Kidney glomerular epithelial cell (primary cell): Measurements from ENCODE around the gene SLC25A52.
"Not testable (repeated sequence)": the region's sequence is repeated elsewhere in the genome, so short reads cannot be mapped to it uniquely, and the experiment has no call there.

Experiments used
- DNase-seq: peaks from one replicate; lab custom pipeline; 2025; lab: John Stamatoyannopoulos, UW

SLC25A52 gene

GRCh38 chr18:31760695-31761094 lies at the start of gene SLC25A52:
TSS of gene SLC25A52 (minus strand) at chr18:31760880. CDS start at chr18:31760661, 219 bp downstream.
- DNase-seq = no peak

DNA sequence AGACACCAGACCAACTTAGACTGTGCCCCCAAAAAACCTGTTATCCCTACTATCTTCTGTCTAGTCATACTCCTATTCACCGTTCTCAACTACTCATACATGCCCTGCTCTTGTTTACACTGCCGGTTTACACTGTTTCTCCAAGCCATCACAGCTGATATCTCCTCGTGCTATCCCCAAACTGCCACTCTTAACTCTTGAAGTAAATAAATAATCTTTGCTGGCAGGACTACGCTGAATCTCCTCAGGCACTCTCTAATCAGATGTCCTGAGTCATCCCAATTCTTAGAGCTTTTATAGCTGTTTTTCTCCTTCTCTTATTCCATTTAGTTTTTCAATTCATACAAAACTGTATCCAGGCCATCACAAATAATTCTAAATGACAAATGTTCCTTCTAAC lies 48.4 kb upstream of the SLC25A52 start:
- DNase-seq = not testable (repeated sequence)

DNA sequence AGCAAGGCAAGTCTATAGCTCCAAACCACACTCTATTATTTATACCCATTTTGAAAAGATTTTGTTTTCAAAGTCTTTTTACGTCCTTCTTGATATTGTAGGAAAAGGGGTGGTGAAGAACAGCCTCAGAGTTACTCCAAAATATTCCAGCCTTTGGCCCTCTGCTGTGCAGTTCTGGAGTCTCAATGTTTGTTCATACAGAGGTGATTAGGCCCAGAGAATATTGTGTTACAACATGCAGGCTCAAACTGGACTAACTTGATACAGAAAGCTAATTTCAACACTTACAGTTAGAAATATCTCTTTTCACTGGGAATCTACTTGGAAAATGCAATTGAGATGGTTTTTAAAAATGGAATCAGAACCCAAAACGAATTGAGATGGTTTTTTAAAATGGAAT lies 40.4 kb upstream of the SLC25A52 start:
- DNase-seq = no peak

- DNase-seq = not testable (repeated sequence)
Measured at GRCh38 chr18:31799257-31799656, 38.6 kb upstream of the SLC25A52 start.

DNA sequence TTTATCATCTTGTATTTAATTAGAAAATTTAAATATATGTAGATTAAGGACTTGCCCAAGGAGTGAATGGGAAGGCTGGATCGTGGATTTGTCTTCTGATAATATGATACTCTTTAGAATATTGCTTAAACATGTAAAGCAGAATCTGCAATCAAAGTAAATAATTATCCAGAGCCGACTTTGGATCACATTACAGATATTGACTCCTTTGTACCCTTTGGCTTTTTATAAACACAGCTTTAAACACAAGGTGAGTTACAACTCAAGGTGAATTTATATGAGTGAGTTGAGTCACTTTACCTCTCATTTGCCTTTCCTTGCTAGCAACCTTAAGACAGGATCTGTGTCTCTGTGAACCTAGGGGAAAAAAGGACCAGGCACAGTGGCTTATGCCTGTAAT lies 37.7 kb upstream of the SLC25A52 start:
- no peak for DNase-seq

DNA sequence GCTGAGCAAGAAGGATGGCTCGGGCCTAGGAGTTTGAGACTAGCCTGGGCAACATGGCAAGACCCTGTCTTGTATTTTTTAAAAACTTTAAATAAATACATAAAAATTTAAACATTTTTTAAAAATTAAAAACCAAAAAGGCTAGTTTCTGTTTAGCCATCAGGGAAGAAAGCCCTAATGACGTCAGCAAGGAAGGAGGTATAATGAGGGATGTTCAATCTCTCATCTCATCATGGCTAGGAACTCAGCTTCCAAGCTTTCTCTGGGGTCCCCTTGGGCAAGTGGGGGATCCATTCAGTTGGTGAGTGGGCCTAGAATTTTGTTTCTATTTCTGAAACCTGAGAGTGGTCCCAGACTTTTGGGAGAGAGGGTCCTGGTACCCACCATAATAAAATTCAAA lies 35.1 kb upstream of the SLC25A52 start:
- DNase-seq = no peak

GRCh38 chr18:31793531-31793930 lies 32.9 kb upstream of the SLC25A52 start:
- DNase-seq = no peak

- no peak for DNase-seq
Measured at GRCh38 chr18:31792580-31792911, 31.9 kb upstream of the SLC25A52 start.

- DNase-seq = no peak
Measured at GRCh38 chr18:31791817-31792579, 31.3 kb upstream of the SLC25A52 start.

DNA sequence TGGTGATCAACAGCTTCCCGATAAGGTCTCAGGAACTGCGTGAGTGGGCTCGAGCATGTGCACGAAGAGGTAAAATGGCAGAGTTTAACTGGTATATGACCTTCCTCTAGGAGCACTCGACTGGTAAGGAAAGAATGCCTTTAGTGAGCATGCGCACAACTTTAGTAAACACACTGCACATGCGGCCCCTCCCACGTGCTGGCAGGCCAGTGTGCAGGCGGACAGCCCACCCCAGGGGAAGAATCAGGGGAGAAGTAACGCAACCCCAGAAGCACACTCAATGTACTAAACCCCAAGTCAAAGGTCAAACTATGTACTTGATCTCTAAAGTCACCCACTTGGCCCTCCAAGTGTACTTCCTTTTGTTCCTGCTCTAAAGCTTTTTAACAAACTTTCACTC lies 28.7 kb upstream of the SLC25A52 start:
- DNase-seq = no peak

- DNase-seq = no peak
Measured at GRCh38 chr18:31783059-31783458, 22.4 kb upstream of the SLC25A52 start.

- no peak for DNase-seq
Measured at GRCh38 chr18:31778391-31778950, 17.8 kb upstream of the SLC25A52 start.

DNA sequence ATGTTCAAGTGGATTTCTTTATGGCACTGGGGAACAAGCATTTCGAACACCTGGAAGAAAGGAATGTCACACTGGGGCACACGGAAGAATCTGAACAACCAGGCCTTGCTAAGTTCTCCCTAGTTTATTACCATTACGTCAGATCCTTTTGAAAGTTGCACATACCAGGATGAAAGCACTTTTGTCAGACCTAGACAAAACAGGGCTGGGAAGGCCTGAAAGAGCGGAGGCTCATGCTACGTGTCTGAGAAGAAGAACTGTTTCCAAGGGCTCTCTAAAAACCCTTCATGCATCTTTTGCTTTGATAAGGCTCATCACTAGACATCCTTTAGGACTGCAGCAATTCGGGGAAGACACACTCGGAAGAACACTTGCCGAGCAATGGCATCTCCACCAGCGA lies 15.4 kb upstream of the SLC25A52 start:
- no peak for DNase-seq

- DNase-seq = no peak
Measured at GRCh38 chr18:31774962-31775361, 14.3 kb upstream of the SLC25A52 start.

GRCh38 chr18:31774477-31774785 lies 13.8 kb upstream of the SLC25A52 start:
- no peak for DNase-seq

GRCh38 chr18:31773774-31774476 lies 13.2 kb upstream of the SLC25A52 start:
- no peak for DNase-seq

DNA sequence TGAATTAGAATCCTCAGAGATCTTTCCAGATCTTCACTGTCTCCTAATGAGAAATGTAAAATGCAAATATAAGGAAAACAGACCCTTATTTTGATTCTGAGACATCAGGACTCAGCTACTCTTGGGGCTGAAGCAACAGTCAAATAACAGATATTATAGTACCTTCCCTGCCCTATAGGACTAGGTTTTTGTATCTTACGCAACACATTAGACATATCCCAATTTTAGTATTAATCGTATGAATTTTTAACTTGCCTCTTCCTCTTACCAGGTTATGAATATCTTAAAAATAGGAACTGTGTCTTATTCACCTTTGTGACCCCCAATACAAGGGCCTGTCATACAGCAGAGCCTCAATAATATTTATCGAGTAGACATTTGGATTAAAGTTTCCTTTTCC lies 12.0 kb upstream of the SLC25A52 start:
- DNase-seq = no peak

DNA sequence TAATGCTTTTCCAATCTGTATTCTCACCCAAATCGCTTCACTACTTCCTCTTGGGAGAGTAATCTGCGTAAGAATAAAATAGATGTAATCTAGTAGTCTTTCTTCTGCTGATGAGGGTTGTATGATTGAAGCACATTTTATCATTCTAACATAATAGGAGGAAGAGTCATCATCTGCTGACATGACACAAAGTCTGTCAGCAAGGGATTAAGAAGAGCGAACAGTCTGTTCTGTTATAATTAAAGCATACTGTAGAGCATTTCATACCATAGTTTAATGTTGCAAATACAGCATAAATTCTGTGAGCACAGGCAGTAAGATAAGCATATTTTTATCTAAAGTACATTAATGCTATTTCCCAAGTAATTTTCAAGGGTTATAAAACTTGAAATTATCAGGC lies 10.4 kb downstream of the SLC25A52 start:
- no peak for DNase-seq

GRCh38 chr18:31746396-31746795 lies 14.3 kb downstream of the SLC25A52 start:
- no peak for DNase-seq

- DNase-seq = no peak
Measured at GRCh38 chr18:31744321-31745067, 16.2 kb downstream of the SLC25A52 start.

DNA sequence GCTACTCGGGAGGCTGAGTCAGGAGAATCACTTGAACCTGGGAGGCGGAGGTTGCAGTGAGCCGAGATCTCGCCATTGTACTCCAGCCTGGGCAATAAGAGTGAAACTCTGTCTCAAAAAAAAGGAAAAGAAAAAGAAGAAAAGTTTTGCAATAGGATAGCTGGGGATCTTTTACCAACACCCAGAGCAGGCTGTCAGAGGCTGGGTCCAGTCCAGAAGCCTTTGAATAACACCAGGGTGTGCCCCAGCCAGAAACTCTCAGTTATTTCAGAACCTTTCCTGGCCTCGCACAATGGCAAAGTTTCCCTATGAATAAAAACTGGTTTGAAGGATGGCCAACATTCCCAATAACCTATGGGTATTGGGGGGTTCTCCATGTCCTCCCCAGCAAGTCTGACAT lies 17.1 kb downstream of the SLC25A52 start:
- not testable (repeated sequence) for DNase-seq

DNA sequence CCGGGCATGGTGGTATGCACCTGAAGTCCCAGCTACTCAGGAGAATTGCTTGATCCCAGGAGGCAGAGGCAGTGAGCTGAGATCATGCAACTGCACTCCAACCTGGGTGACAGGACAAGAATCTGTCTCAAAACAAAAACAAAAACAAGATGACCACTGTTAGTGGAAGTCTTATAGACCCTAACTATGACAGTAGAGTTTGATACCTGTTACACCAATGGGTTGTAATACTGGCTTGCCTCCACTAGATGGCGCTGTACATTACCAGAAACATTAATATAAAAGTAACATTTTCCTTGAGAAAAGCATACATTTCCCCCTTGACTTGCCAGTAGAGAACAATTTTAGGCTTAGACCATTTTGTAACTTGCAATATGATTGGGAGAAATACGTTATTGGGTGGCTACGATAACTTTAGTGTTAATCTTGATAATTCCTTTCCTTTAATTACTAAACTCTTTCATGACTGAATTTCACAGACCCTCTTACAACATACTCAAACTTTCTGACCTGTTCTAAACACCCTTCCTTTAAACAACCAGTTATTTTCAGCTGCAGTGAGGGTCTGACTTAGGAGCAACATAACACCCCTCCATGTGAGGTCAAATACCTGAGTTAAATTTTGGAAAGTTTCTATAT lies 19.5 kb downstream of the SLC25A52 start:
- peak; percentile 23 for DNase-seq
